ENCODE measurements around the gene MCRIP2. TPM values are rescaled to one million over a fixed set of nuclear protein-coding genes. Genes with fewer than 3 reads are reported as not detected.
A peak's percentile ranks its signal among the peaks of the same experiment; 100 is the strongest.

MCRIP2 gene
- total and polyA plus RNA-seq, 2 of the 8 experiments (the other 6 are each of a cell fraction or from before 2014, with no cell fraction given) = 45.4 to 75.5 TPM

- Histone ChIP-seq H3K36me3 (ENCODE audit: control insufficient read depth in 2 of 4, insufficient read depth in 4 of 4, low read length in 3 of 4) (peaks cover 11 to 22% (median 16%) of the 10 kb centered on the region in 4 experiments), H3K9me3 (ENCODE audit: insufficient read depth in 2 of 2, low read depth in 1 of 2, low read length in 1 of 2) (no peaks in the 10 kb centered on the region), H3K14ac (ENCODE audit: insufficient read length) (no peak overlapping the region), H3K79me2 (ENCODE audit: control insufficient read depth in 1 of 2, insufficient read depth in 2 of 2, low read length in 2 of 2) (peaks cover 0 to 10% of the 10 kb centered on the region in 2 experiments; a peak in 1 of 4 replicates), H4K5ac (ENCODE audit: insufficient read length, low read depth, low read length) (no peak overlapping the region), H2BK120ac (replicated peaks; ENCODE audit: low read depth, low read length) (no peak overlapping the region), H2BK12ac (ENCODE audit: low read depth, low read length) (peak overlapping the region; percentile 96; the same call in 1 of the 2 replicates), H2BK5ac (ENCODE audit: low read depth, low read length) (peak overlapping the region; percentile 26; the same call in 1 of the 2 replicates), H3K23me2 (ENCODE audit: low read depth, low read length) (peaks cover 15% of the 10 kb centered on the region), H3K79me1 (ENCODE audit: low read depth, low read length) (peaks cover 6% of the 10 kb centered on the region; the same call in 1 of the 2 replicates), H3K4me1 (replicated peaks in 1 of 4; ENCODE audit: control insufficient read depth in 3 of 4, insufficient read depth in 4 of 4, low read length in 3 of 4) (peaks cover 0 to 37% (median 31%) of the 10 kb centered on the region in 4 experiments; a peak in 6 of 7 replicates), H3K27ac (ENCODE audit: low read depth, low read length) (no peak overlapping the region), H3K23ac (ENCODE audit: insufficient read length) (no peak overlapping the region), H2BK15ac (ENCODE audit: low read length) (peak overlapping the region; percentile 46; the same call in 1 of the 2 replicates), H4K91ac (replicated peaks; ENCODE audit: insufficient read length, low read length) (peak overlapping the region; percentile 73), H3K4me2 (ENCODE audit: insufficient read depth in 1 of 2, low read depth in 2 of 2, low read length in 2 of 2) (peak overlapping the region; percentile 11 to 52), H4K8ac (ENCODE audit: extremely low read depth, insufficient read depth, low read length) (peak overlapping the region; percentile 80; the same call in 1 of the 2 replicates), H2BK20ac (ENCODE audit: low read length) (no peak overlapping the region; the same call in 1 of the 2 replicates), H3K9ac (replicated peaks in 1 of 4; ENCODE audit: extremely low read depth in 1 of 4, low read depth in 3 of 4, low read length in 3 of 4) (no peak overlapping the region), H4K20me1 (replicated peaks in 1 of 2; ENCODE audit: control insufficient read depth in 1 of 2, insufficient read depth in 2 of 2, low read length in 2 of 2) (peaks cover 2 to 28% of the 10 kb centered on the region in 2 experiments), H2AFZ (ENCODE audit: low read length) (no peak overlapping the region), H3K27me3 (replicated peaks in 1 of 4; ENCODE audit: control insufficient read depth in 3 of 4, extremely low read depth in 1 of 4, insufficient read depth in 3 of 4, low read length in 3 of 4) (peaks cover 0 to 2% (median 0%) of the 10 kb centered on the region in 4 experiments; a peak in 2 of 7 replicates), H3K4me3 (ENCODE audit: extremely low read depth in 1 of 4, insufficient read depth in 2 of 4, low read depth in 3 of 4, low read length in 4 of 4) (0 out of 8 replicates have a peak overlapping the region, but pooled peaks of 1 of the 4 experiments have one; percentile 8), H3K18ac (ENCODE audit: extremely low read depth, low read length) (peak overlapping the region; percentile 48; the same call in 1 of the 2 replicates), H3K4ac (replicated peaks; ENCODE audit: insufficient read length, low read depth, low read length) (no peak overlapping the region), H2AK5ac (ENCODE audit: low read depth, low read length) (peak overlapping the region; percentile 75; the same call in 1 of the 2 replicates), H3K56ac (replicated peaks; ENCODE audit: insufficient read length, low read depth, low read length) (no peak overlapping the region)
- FAIRE-seq = no peak
- ChIA-PET POLR2A (ENCODE audit: partially characterized antibody) (interaction anchor here (1.4 to 13.3 kb wide), 7 partner anchors 7 to 126 kb away, joined by 4 to 214 read pairs (median 14); partner anchors contain the start of genes CHTF18, JMJD8, RHOT2 and RPUSD1), CTCF (ENCODE audit: partially characterized antibody) (interaction anchor here (1.7 to 12.0 kb wide), 4 partner anchors 9 to 94 kb away, joined by 4 to 75 read pairs (median 6); partner anchors contain the start of genes RHOT2 and WDR24)
- WGBS, 2 experiments (ENCODE audit: extremely low coverage in 1 of 2, insufficient coverage in 1 of 2, insufficient read length in 1 of 2, insufficient replicate concordance in 2 of 2, low coverage in 1 of 2, low lambda C conversion rate in 2 of 2, missing lambda C conversion rate in 1 of 2) = 83% methylated on average over 22 of the region's 23 CpGs; no CpG with 5 or more reads in 1 of the 2 experiments
- DNase-seq (ENCODE audit: low read depth in 1 of 2, low spot score in 2 of 2) = peak in 1 of 2 experiments; percentile 63
- TF ChIP-seq EP300 (IDR thresholded peaks at IDR 0.05; ENCODE audit: borderline replicate concordance in 1 of 2, low read depth in 2 of 2, low read length in 2 of 2) = no peak
- TF ChIP-seq MAX (IDR thresholded peaks at IDR 0.05) = no peak
- TF ChIP-seq TBP (IDR thresholded peaks at IDR 0.05; ENCODE audit: low read depth, low read length) = no peak
- no peak for TF ChIP-seq SIX5 (IDR thresholded peaks at IDR 0.05; ENCODE audit: low read depth, low read length)
- no peak for TF ChIP-seq SUZ12 (IDR thresholded peaks at IDR 0.05; ENCODE audit: low read length)
- TF ChIP-seq CTCF (IDR thresholded peaks at IDR 0.05; ENCODE audit: control extremely low read depth in 1 of 3, insufficient read depth in 1 of 3, low read depth in 1 of 3, low read length in 3 of 3) = no peak
- TF ChIP-seq SIRT6 (IDR thresholded peaks at IDR 0.05; ENCODE audit: low read length) = no peak
- TF ChIP-seq RXRA (IDR thresholded peaks at IDR 0.05; ENCODE audit: insufficient read depth, low read depth, low read length) = no peak
- no peak for TF ChIP-seq RBBP5 (IDR thresholded peaks at IDR 0.05; ENCODE audit: borderline replicate concordance, low read depth, low read length)
Observed at GRCh38 chr16:676913-677312, 35.3 kb downstream of the MCRIP2 start.

Data from H1 (cell line).